GM18502 (cell line): Measurements from ENCODE around the gene NIFK.
A peak's percentile ranks its signal among the peaks of the same experiment; 100 is the strongest.
"Not testable (repeated sequence)": the region's sequence is repeated elsewhere in the genome, so short reads cannot be mapped to it uniquely, and the experiment has no call there.

ENCODE experiments used
- ATAC-seq: cut with Tn5 transposase; IDR thresholded peaks from one replicate; pipeline ENCODE4 v1.9.1; 2021; ENCODE audit warnings: mild to moderate bottlenecking; ENCODE audit not compliant: unreplicated experiment, poor library complexity

NIFK gene

GRCh38 chr2:121735518-121736074 lies 1.1 kb downstream of the NIFK start:
- no peak for ATAC-seq

- not testable (repeated sequence) for ATAC-seq
Measured at GRCh38 chr2:121734544-121734943, 2.1 kb downstream of the NIFK start.

GRCh38 chr2:121731366-121731765 lies 5.3 kb downstream of the NIFK start:
- no peak for ATAC-seq

GRCh38 chr2:121727950-121728349 lies 8.7 kb downstream of the NIFK start:
- ATAC-seq, result no peak

GRCh38 chr2:121727332-121727731 lies 9.3 kb downstream of the NIFK start:
- no peak for ATAC-seq

GRCh38 chr2:121723316-121723715 lies 13.4 kb downstream of the NIFK start:
- ATAC-seq, result no peak

GRCh38 chr2:121722479-121722878 lies 14.2 kb downstream of the NIFK start:
- no peak for ATAC-seq

- no peak for ATAC-seq
Measured at GRCh38 chr2:121721926-121722325, 14.7 kb downstream of the NIFK start.

GRCh38 chr2:121717529-121717928 lies 19.1 kb downstream of the NIFK start:
- ATAC-seq, result no peak

GRCh38 chr2:121716126-121716525 lies 20.5 kb downstream of the NIFK start:
- no peak for ATAC-seq

GRCh38 chr2:121711481-121711880 lies 25.2 kb downstream of the NIFK start:
- ATAC-seq, result not testable (repeated sequence)

GRCh38 chr2:121710470-121711170 lies 26.1 kb downstream of the NIFK start:
- no peak for ATAC-seq

- no peak for ATAC-seq
Measured at GRCh38 chr2:121709776-121710469, 26.8 kb downstream of the NIFK start.

- no peak for ATAC-seq
Measured at GRCh38 chr2:121707920-121708361, 28.7 kb downstream of the NIFK start.

GRCh38 chr2:121707344-121707919 lies 29.2 kb downstream of the NIFK start:
- ATAC-seq, result no peak

GRCh38 chr2:121705958-121706357 lies 30.7 kb downstream of the NIFK start:
- no peak for ATAC-seq

- no peak for ATAC-seq
Measured at GRCh38 chr2:121705390-121705789, 31.3 kb downstream of the NIFK start.

GRCh38 chr2:121701761-121702160 lies 34.9 kb downstream of the NIFK start:
- not testable (repeated sequence) for ATAC-seq

GRCh38 chr2:121699421-121700333 lies 37.0 kb downstream of the NIFK start:
- ATAC-seq, result peak; percentile 99

- no peak for ATAC-seq
Measured at GRCh38 chr2:121698318-121698930, 38.3 kb downstream of the NIFK start.
